A673 (cell line): ENCODE measurements around the gene CLEC1B. TPM values are rescaled to one million over a fixed set of nuclear protein-coding genes. Genes with fewer than 3 reads are reported as not detected.

Experiments
- BruUV-seq: library from RNA; stranded (reverse); fragments of 400-500 nt; replicated peaks from 2 replicates; lab custom pipeline; 2021; lab: Mats Ljungman, UMichigan
- CTCF ChIA-PET: fragments of 300-600 bp; sonication (Branson Sonifier 250); formaldehyde crosslinking; loops from one replicate; lab custom pipeline; 2022; ENCODE audit warnings: antibody characterized with exemption; lab: Charles Lee
- POLR2A ChIA-PET: fragments of 300-600 bp; sonication (Branson Sonifier 250); formaldehyde crosslinking; loops from one replicate; lab custom pipeline; 2022; ENCODE audit warnings: antibody characterized with exemption; ENCODE audit not compliant: low non-redundant PET; lab: Charles Lee
- DNase-seq: peaks from one replicate; pipeline ENCODE4 v3.0.0-alpha.2; 2015; ENCODE audit warnings: low spot score
- H3K27ac ChIP-seq: fragments of 200-600 bp; sonication (generic); 2 replicates; pipeline ENCODE4 v1.5.1; 2016; ENCODE audit warnings: mixed run types, low read depth, mild to moderate bottlenecking, mixed read lengths, antibody characterized with exemption, low read length; ENCODE audit not compliant: poor library complexity, severe bottlenecking
- H3K27me3 ChIP-seq: fragments of 200-600 bp; sonication (generic); replicated peaks from 2 replicates; pipeline ENCODE4 v1.6.1; 2017; ENCODE audit warnings: mixed run types, low read depth, mild to moderate bottlenecking, mixed read lengths, antibody characterized with exemption, low read length; ENCODE audit not compliant: insufficient read depth, poor library complexity
- H3K36me3 ChIP-seq: fragments of 200-600 bp; sonication (generic); 2 replicates; pipeline ENCODE4 v1.6.1; 2016; ENCODE audit warnings: mixed run types, mild to moderate bottlenecking, mixed read lengths, antibody characterized with exemption, low read length; ENCODE audit not compliant: insufficient read depth, poor library complexity, severe bottlenecking
- H3K4me1 ChIP-seq: fragments of 200-600 bp; sonication (generic); 2 replicates; pipeline ENCODE4 v1.6.1; 2017; ENCODE audit warnings: mixed run types, mild to moderate bottlenecking, mixed read lengths, antibody characterized with exemption, low read length; ENCODE audit not compliant: insufficient read depth, poor library complexity, severe bottlenecking
- H3K4me3 ChIP-seq: fragments of 200-600 bp; sonication (generic); 2 replicates; pipeline ENCODE4 v1.5.1; 2016; ENCODE audit warnings: low read depth, mixed run types, mild to moderate bottlenecking, mixed read lengths, low read length; ENCODE audit not compliant: poor library complexity, severe bottlenecking
- H3K9me3 ChIP-seq: fragments of 200-600 bp; sonication (generic); 2 replicates; pipeline ENCODE4 v1.6.1; 2016; ENCODE audit warnings: mixed run types, low read depth, mild to moderate bottlenecking, mixed read lengths, antibody characterized with exemption, low read length; ENCODE audit not compliant: poor library complexity, severe bottlenecking
- EZH2 ChIP-seq: fragments of 200-600 bp; sonication (generic); IDR thresholded peaks from 2 replicates; pipeline ENCODE4 v1.6.1; 2017; ENCODE audit warnings: borderline replicate concordance, low read depth, mild to moderate bottlenecking, mixed read lengths, antibody characterized with exemption, low read length; ENCODE audit not compliant: poor library complexity, severe bottlenecking
- intact Hi-C: fragments of 100-400 bp; cut with micrococcal nuclease; formaldehyde crosslinking; loops from one replicate; pipeline ENCODE4 v1.10.0; 2022; ENCODE audit not compliant: unreplicated experiment
- total RNA-seq: library from RNA; stranded (reverse); gene quantifications from 2 replicates; pipeline ENCODE4 v1.2.3, GENCODE V29; 2021
- TF ChIP-seq, protein P1 (sequence below): fragments of 300-800, 200-600 bp; sonication (generic); conservative IDR thresholded peaks from 2 replicates; pipeline ENCODE4 v1.5.1; 2017; ENCODE audit warnings: low read depth, mild to moderate bottlenecking, antibody characterized with exemption, low read length, moderate library complexity, mixed read lengths

CLEC1B gene
- total RNA-seq, 1 experiment from 2014 or later = not detected

DNA sequence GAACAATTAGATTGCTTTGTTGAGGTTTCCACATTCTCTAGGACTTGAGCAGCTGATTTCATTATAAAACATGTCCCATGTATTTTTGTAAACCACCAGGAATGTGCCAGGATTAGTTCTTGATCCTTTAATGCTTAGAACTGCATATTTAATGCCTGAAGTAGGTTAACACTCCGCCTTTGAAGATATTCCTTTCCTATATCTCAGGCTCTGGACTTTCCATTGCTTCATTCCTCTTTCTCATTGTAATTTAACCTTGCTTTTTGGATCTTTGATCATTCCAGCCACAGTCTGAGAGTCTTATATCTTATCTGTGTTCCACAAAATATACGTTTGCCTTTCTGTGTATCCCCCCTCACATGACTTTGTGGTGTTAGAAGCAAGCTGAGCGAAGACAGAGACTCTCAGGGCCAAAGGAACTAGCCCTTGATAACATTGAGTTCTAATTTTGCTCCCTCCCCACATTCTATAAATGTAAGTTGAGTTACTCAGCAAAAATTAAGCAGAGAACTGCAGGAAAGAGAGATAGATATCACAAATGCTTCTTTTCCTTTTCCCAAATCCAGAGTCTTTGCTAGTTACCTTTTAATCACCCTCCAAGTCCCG is 2.4 kb upstream of the CLEC1B start:
- Histone ChIP-seq H3K27me3 (peaks cover 4% of the 10 kb centered on the region), H3K36me3 (no peaks in the 10 kb centered on the region), H3K4me1 (no peaks in the 10 kb centered on the region), H3K27ac (no peak overlapping the region), H3K9me3 (no peaks in the 10 kb centered on the region), H3K4me3 (no peak overlapping the region)
- no peak for DNase-seq
- intact Hi-C loops = no loop called here
- TF ChIP-seq EZH2 = no peak
- TF ChIP-seq, protein P1, sequence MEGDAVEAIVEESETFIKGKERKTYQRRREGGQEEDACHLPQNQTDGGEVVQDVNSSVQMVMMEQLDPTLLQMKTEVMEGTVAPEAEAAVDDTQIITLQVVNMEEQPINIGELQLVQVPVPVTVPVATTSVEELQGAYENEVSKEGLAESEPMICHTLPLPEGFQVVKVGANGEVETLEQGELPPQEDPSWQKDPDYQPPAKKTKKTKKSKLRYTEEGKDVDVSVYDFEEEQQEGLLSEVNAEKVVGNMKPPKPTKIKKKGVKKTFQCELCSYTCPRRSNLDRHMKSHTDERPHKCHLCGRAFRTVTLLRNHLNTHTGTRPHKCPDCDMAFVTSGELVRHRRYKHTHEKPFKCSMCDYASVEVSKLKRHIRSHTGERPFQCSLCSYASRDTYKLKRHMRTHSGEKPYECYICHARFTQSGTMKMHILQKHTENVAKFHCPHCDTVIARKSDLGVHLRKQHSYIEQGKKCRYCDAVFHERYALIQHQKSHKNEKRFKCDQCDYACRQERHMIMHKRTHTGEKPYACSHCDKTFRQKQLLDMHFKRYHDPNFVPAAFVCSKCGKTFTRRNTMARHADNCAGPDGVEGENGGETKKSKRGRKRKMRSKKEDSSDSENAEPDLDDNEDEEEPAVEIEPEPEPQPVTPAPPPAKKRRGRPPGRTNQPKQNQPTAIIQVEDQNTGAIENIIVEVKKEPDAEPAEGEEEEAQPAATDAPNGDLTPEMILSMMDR = no peak
- CTCF ChIA-PET = no interaction called here
- POLR2A ChIA-PET = no interaction called here
- no TSS peak for BruUV-seq

DNA sequence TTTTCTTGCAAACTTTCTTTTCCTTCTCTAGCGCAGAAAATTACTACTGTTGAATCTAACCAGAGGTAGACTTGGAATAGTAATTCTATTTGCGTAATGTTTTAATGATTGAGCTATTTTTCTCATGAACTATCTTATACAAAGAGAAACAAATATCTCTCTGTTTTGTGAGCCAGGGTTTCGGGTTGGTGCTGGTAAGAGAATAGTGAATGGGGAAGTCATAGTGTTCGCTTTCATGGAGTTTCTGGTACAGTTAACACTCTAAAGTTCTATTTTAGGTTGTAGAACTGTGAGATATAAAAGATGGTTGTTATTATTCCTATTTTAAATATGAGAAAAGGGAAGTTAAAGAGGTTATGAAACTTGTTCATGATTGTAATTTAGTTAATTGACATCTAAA is 6.6 kb downstream of the CLEC1B start:
- CTCF ChIA-PET = no interaction called here
- Histone ChIP-seq H3K9me3 (no peaks in the 10 kb centered on the region), H3K4me3 (no peak overlapping the region), H3K27ac (no peak overlapping the region), H3K27me3 (peaks cover 42% of the 10 kb centered on the region), H3K36me3 (no peaks in the 10 kb centered on the region), H3K4me1 (no peaks in the 10 kb centered on the region)
- POLR2A ChIA-PET = no interaction called here
- no peak for DNase-seq
- intact Hi-C loops = no loop called here
- no TSS peak for BruUV-seq
- TF ChIP-seq EZH2 = no peak
- TF ChIP-seq, protein P1 = no peak

DNA sequence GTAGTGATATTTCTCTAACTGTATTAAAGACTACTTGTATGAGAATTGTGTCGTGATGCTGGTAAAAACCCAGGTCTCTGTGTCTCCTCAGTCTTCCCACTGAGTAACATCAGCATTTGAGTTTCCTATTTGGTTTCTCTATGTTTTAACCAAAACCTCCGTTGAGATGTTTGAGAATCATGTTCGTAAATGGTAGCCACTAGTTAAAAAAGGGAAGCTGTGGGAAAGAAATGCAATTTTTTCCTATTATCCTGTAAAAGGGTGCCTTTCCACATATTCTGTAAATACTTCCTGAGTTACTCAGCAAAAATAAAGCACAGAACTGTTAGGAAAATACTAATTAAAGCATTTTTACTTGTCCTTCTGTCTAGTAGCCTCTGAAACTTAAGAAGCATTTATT is 7.0 kb downstream of the CLEC1B start:
- H3K27me3 ChIP-seq = peaks cover 42% of the 10 kb centered on the region
- no peaks in the 10 kb centered on the region for H3K4me1 ChIP-seq
- H3K4me3 ChIP-seq = no peak overlapping the region
- no peaks in the 10 kb centered on the region for H3K36me3 ChIP-seq
- DNase-seq = no peak
- H3K27ac ChIP-seq = no peak overlapping the region
- POLR2A ChIA-PET = no interaction called here
- no TSS peak for BruUV-seq
- TF ChIP-seq, protein P1 = no peak
- TF ChIP-seq EZH2 = no peak
- CTCF ChIA-PET = no interaction called here
- intact Hi-C loops = no loop called here
- H3K9me3 ChIP-seq = no peaks in the 10 kb centered on the region
